Measurements from ENCODE around the gene PCAT6.
"Not testable (repeated sequence)": the region's sequence is repeated elsewhere in the genome, so short reads cannot be mapped to it uniquely, and the experiment has no call there.

The PCAT6 gene

DNA sequence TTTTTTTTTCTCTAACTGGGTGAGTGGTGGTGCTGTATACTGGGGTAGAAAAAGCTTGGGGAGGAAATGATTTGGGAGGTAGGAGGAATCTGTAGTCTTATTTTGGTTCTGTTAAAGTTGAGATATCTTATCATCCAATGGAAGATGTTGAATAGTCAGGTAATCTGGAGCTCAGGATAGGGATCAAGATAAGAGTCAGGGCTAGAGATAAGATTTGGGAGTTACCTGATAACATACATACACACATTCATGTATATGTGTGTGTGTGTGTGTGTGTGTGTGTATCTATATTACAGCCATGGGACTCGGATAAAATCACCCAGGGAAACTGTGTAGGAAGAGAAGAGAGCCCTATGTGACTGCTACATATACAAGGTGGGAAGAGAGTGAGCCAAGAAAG is 8.1 kb downstream of the PCAT6 start:
- Mint-ChIP-seq H3K27ac (no peak overlapping the region), H3K9me3 (ENCODE audit: low read depth) (no peaks in the 10 kb centered on the region), H3K27me3 (no peaks in the 10 kb centered on the region), H3K4me1 (ENCODE audit: low read depth) (no peaks in the 10 kb centered on the region), H3K36me3 (no peaks in the 10 kb centered on the region), H3K4me3 (no peak overlapping the region)

DNA sequence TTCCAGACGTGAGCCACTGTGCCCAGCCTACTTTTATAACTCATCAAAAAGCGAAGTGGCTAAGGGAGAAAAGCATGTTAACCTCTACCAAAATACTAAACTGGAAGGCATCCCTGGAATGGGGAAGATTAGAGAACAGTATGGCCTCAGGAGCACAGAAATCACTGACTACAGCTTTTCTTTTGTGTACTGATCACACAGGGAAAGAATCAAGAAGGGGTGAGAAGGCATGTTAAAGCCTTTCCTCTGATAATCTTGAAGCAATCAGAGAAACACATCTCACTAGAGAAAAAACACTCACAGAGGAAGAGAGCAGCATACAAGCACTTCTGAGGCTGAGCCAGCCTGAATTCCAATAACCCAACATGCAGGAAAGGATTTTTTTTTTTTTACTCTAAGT is 10.7 kb downstream of the PCAT6 start:
- Mint-ChIP-seq H3K36me3 (no peaks in the 10 kb centered on the region), H3K4me1 (ENCODE audit: low read depth) (no peaks in the 10 kb centered on the region), H3K9me3 (ENCODE audit: low read depth) (no peaks in the 10 kb centered on the region), H3K4me3 (no peak overlapping the region), H3K27ac (no peak overlapping the region), H3K27me3 (no peaks in the 10 kb centered on the region)

DNA sequence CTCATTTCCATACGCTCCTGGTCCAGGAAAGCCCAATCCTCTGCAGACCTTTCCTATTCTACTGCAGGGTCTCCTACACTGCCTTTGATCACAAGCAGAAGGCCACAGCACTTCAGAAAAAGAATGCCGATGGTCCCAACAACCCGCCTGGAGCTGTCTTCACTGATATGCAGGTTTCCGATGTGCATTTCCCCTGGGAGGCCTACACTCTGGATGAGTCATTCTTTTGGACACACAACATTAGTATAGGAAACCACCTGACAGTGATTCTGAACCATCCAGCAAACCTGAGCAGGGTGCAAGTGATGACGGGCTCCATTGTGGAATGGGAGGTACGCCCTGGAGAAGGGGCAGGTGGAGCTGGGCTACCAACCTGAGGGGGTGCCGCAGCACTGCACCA is 15.0 kb downstream of the PCAT6 start:
- no peaks in the 10 kb centered on the region for H3K36me3 Mint-ChIP-seq
- H3K4me1 Mint-ChIP-seq (ENCODE audit: low read depth), result no peaks in the 10 kb centered on the region
- H3K27me3 Mint-ChIP-seq, result no peaks in the 10 kb centered on the region
- H3K4me3 Mint-ChIP-seq, result no peak overlapping the region
- no peaks in the 10 kb centered on the region for H3K9me3 Mint-ChIP-seq (ENCODE audit: low read depth)
- no peak overlapping the region for H3K27ac Mint-ChIP-seq

DNA sequence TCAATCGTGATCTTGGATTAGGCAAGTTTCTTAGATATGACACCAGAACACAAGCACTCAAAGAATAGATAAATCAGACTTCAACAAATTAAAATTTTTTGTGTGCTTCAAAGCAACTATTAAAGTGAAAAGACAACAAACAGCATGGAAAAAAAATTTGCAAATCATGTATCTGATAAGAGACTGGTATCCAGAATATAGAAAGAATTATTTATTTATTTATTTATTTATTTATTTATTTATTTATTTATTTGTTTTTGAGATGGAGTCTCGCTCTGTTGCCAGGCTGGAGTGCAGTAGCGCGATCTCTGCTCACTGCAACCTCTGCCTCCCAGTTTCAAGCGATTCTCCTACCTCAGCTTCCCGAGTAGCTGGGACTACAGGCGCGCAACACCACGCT is 18.5 kb downstream of the PCAT6 start:
- H3K4me1 Mint-ChIP-seq (ENCODE audit: low read depth); H3K36me3 Mint-ChIP-seq; H3K4me3 Mint-ChIP-seq; H3K27ac Mint-ChIP-seq; H3K27me3 Mint-ChIP-seq; H3K9me3 Mint-ChIP-seq (ENCODE audit: low read depth): not testable (repeated sequence)

DNA sequence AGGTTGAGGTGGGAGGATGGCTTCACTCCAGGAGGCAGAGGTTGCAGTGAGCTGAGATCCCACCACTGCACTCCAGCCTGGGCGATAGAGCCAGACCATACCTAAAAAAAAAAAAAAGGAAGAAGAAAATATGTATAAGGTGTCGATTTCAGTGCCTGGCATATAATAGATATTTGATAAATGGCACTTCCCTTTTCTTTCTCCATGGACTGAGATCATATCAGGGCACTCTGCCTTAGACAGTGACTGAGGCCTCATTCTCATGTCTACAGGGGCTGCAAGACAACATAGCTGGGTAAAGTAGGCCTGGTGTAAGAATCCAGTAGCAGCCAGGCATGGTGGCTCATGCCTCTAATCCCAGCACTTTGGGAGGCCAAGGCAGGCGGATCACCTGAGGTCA is 21.2 kb downstream of the PCAT6 start:
- no peaks in the 10 kb centered on the region for H3K27me3 Mint-ChIP-seq
- H3K36me3 Mint-ChIP-seq, result no peaks in the 10 kb centered on the region
- peaks cover 22% of the 10 kb centered on the region for H3K4me1 Mint-ChIP-seq (ENCODE audit: low read depth)
- H3K4me3 Mint-ChIP-seq, result no peak overlapping the region
- H3K27ac Mint-ChIP-seq, result no peak overlapping the region
- H3K9me3 Mint-ChIP-seq (ENCODE audit: low read depth), result no peaks in the 10 kb centered on the region

DNA sequence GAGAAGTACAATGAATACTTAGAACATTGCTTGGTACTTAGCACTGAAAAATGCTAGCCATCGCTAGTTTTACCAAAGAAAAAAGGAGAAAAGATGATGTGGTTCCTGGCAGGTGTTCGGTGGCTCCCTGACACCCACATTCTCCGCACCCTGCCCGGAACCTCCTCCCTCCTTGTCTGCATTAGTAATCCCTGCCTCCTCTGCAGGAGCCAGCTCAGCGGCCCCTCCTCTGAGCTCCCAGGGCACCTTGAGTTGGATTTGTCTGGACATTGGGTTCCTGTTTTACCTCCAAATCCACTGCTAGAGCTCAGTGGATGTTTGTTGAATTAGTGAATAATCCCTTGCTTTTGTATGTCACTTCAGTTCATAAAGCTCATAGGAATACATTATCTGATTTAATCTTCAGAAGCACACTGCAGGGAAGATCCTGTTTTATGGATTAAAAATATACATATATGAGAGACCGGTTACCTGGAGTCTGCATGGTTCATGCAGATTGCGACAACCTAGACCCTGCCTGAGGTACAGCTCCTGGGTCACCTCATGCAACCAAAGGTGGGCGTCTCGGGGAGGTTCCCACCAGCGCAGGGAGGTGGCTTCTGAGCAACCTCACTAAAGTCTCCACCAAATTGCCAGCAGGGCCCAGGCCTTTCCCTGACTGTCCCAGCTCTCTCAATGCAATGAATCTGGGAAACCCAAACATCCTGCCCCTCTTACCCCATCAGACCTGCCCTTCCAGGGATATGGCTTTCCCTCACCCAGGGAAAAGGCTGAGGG is 24.2 kb downstream of the PCAT6 start:
- Mint-ChIP-seq H3K9me3 (ENCODE audit: low read depth) (no peaks in the 10 kb centered on the region), H3K4me1 (ENCODE audit: low read depth) (peaks cover 29% of the 10 kb centered on the region), H3K36me3 (no peaks in the 10 kb centered on the region), H3K27ac (no peak overlapping the region), H3K4me3 (no peak overlapping the region), H3K27me3 (no peaks in the 10 kb centered on the region)

DNA sequence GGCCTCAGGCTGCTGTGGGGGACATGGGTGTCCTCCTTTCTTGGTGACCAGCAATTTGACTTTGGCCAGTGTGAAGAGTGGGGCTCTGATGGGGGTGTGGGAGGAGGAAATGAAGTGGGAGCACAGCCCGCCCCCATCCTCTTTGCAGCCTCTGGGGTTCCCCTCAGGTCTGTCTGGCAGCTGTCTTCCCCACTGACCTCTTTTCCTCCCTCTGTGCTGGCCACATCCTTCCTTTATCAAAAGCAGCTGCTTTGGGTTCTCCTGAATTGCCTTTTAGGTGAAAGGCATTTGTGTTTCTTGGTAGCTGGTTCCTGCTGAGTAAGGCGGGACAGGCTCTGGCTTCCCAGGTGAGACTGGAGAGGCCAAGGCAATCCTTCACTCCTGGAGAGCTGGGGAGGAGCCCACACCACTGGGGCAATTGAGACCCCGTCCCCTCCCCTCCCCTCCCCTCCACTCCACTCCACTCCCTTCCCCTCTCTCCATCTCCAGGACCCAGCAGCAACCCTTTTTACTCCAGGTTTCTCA is 24.9 kb downstream of the PCAT6 start:
- Mint-ChIP-seq H3K36me3 (no peaks in the 10 kb centered on the region), H3K9me3 (ENCODE audit: low read depth) (no peaks in the 10 kb centered on the region), H3K4me1 (ENCODE audit: low read depth) (peaks cover 29% of the 10 kb centered on the region), H3K27me3 (no peaks in the 10 kb centered on the region), H3K27ac (no peak overlapping the region), H3K4me3 (no peak overlapping the region)

DNA sequence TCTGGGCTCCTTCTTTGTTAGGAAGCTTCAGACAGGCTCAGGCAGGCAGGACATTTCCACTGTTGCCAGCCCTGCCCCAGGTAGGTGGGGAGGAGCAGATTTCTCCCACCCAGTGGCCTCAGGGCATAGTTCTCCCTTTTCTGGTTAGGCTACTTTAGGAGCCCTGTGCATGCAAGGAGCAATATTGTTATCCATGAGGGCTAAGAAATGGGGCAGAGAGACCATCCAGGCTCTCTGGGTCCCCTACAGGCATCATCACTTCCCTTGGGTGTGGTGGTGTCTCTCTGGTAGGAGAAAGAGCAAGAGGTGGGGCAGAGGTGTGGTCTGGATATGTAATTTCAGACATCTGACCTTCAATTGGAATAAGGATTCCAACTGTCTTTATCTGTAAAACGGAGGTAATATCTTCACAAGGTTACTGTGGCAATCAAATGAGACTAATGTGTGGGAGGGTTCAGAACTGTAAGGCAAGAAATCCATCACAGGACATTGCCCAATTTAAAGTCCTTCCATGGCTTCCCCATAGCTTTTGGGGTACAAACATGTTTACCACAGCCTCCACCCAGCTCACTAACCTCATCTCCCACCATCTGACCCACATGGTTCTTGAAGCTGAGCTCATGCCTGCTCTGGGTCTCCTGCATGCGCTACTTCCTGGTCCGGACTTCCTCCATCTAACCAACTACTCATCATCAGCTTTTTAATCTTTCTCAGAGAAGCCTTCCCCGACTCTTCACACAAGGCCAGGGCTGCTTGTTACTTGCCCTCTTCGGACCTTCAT is 26.1 kb downstream of the PCAT6 start:
- Mint-ChIP-seq H3K9me3 (ENCODE audit: low read depth) (no peaks in the 10 kb centered on the region), H3K4me1 (ENCODE audit: low read depth) (peaks cover 29% of the 10 kb centered on the region), H3K4me3 (no peak overlapping the region), H3K36me3 (no peaks in the 10 kb centered on the region), H3K27me3 (no peaks in the 10 kb centered on the region), H3K27ac (no peak overlapping the region)

DNA sequence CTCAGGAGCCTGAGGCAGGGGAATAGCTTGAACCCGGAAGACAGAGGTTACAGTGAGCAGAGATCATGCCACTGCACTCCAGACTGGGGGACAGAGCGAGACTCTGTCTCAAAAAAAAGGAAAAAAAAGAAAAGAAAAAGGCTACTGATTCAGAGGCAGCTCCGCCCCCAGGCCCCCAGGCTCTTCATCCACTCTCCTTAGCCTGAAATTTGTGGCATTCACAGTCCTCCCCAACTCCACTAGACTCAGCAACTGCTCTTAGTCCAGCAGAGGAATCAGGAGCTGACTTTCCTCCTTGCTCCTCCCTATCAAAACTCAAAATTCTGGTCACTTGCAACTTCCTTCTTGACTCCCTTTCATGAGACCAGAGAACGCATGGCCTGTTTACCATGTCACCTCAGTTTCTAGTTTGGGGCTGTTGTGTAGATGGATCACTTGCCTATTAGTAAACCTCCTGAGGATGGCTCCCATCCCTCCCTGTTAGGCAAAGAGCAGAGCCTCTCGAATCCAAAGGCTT is 27.1 kb downstream of the PCAT6 start:
- H3K36me3 Mint-ChIP-seq, result no peaks in the 10 kb centered on the region
- H3K4me3 Mint-ChIP-seq, result no peak overlapping the region
- no peaks in the 10 kb centered on the region for H3K27me3 Mint-ChIP-seq
- H3K9me3 Mint-ChIP-seq (ENCODE audit: low read depth), result no peaks in the 10 kb centered on the region
- no peak overlapping the region for H3K27ac Mint-ChIP-seq
- H3K4me1 Mint-ChIP-seq (ENCODE audit: low read depth), result peaks cover 29% of the 10 kb centered on the region

DNA sequence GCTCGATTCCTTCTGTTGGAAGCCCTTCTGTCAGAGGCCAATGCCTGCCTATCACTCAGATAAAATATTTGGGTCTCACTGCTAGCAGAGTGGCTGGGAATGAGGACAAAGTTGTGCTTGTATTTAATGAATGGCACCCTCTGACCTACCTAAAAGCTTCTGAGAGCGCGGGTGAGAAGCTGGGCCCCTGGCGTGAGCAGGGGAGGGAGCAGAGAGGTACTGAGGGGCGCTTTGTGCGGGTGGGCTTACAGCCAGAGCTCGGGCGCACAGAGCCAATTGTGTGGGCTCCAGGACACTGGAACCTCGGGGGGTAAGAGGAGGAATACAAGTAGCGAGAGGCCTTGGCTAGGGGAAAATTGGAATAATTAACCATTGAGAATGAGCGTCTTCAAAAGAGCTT is 32.3 kb downstream of the PCAT6 start:
- H3K27me3 Mint-ChIP-seq, result peaks cover 2% of the 10 kb centered on the region
- no peaks in the 10 kb centered on the region for H3K9me3 Mint-ChIP-seq (ENCODE audit: low read depth)
- no peaks in the 10 kb centered on the region for H3K4me1 Mint-ChIP-seq (ENCODE audit: low read depth)
- H3K27ac Mint-ChIP-seq, result no peak overlapping the region
- H3K4me3 Mint-ChIP-seq, result no peak overlapping the region
- H3K36me3 Mint-ChIP-seq, result no peaks in the 10 kb centered on the region

DNA sequence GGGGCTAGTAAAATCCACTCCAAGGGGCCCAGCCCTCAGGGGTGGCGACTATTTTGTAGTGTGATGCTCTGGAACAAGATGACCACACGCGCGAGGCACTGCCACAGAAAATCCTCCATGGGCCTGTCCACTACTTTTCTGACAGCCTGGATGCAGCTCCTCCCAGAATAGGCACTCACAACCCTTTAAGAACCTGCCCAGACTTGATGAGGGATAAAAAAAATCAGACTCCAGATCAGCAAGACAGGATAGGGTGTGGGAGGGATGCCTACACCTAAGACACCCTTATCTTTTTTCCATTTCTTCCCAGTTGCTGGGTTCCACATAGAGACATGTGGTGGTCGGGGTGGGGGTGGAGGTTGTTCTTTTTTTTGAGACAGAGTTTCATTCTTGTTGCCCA is 33.5 kb downstream of the PCAT6 start:
- peaks cover 2% of the 10 kb centered on the region for H3K27me3 Mint-ChIP-seq
- no peak overlapping the region for H3K4me3 Mint-ChIP-seq
- no peaks in the 10 kb centered on the region for H3K36me3 Mint-ChIP-seq
- H3K4me1 Mint-ChIP-seq (ENCODE audit: low read depth), result no peaks in the 10 kb centered on the region
- no peak overlapping the region for H3K27ac Mint-ChIP-seq
- H3K9me3 Mint-ChIP-seq (ENCODE audit: low read depth), result no peaks in the 10 kb centered on the region

DNA sequence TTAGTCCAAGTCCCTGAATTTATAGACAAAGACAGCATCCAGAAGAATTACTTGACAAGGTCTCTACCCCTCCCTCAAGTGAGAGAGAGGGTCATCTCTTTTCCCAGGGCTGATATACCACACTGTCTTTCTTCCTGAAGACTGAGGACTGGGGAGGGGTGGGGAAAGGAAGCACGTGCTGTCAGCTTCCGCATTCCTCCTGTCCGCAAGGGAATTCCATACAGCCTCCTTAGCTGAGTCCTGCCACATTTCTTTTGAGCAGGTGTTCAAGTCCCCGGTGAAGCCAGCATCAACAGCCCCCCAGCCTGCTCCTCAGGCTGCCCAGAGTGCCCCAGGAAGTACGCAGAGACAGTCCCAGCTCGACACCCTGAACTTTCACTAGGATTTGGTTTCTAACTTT is 34.2 kb downstream of the PCAT6 start:
- Mint-ChIP-seq H3K9me3 (ENCODE audit: low read depth) (no peaks in the 10 kb centered on the region), H3K27ac (no peak overlapping the region), H3K4me3 (no peak overlapping the region), H3K36me3 (no peaks in the 10 kb centered on the region), H3K27me3 (peaks cover 2% of the 10 kb centered on the region), H3K4me1 (ENCODE audit: low read depth) (no peaks in the 10 kb centered on the region)

DNA sequence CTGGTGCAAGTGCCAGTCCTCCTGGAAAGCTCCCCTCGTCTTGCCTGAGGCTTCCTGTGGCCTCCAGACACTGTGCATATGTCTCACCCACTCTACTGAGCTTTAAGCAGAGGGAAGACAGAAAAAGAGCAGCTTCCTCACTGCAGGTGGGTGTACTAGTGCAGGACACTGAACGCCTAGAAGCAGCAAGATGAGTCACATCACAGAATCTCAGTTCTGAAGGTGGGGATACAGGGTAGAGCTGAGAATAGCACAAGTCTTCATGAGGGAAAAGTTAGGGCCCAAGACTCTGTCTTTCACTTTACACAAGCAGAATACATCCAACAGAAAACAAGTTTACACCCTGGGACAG is 37.4 kb downstream of the PCAT6 start:
- no peaks in the 10 kb centered on the region for H3K9me3 Mint-ChIP-seq (ENCODE audit: low read depth)
- peaks cover 2% of the 10 kb centered on the region for H3K27me3 Mint-ChIP-seq
- H3K27ac Mint-ChIP-seq, result no peak overlapping the region
- H3K4me3 Mint-ChIP-seq, result no peak overlapping the region
- no peaks in the 10 kb centered on the region for H3K4me1 Mint-ChIP-seq (ENCODE audit: low read depth)
- no peaks in the 10 kb centered on the region for H3K36me3 Mint-ChIP-seq

DNA sequence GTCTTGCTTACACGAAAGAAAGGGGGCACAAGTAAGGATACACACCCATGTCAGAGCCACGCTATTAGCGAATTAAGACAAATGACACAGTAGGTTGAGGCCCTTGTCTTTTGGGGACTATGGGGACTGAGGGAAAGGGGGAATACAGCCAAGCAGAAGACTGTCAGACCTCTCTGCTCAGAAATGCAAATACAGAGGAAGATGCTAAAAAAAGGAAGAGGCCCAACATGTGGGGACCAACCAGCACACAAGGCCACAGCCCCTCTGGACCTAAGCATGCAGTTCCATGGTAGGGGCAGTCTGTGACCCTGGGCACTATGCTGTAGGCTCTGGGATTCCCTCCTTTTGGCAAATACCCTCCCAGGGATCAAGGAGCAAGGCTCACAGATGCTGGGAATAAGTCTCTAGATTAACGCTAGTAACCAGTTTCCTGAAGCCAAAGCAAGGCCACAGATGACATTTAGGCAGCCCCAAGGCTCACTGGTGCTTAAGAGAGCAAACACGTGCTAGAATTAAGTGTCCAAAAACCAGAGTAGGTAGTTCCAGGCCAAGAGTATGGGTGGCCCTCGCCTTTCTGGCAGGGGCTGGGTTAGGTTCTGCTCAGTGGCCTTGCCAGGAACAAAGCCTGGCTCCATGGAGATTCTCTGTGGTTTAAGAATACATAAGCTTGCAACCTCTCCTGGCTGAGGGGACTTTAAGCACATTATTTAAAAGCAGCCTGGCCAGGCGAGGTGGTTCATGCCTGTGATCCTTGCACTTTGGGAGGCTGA is 40.0 kb downstream of the PCAT6 start:
- no peaks in the 10 kb centered on the region for H3K9me3 Mint-ChIP-seq (ENCODE audit: low read depth)
- no peaks in the 10 kb centered on the region for H3K4me1 Mint-ChIP-seq (ENCODE audit: low read depth)
- peaks cover 2% of the 10 kb centered on the region for H3K27me3 Mint-ChIP-seq
- no peak overlapping the region for H3K4me3 Mint-ChIP-seq
- no peaks in the 10 kb centered on the region for H3K36me3 Mint-ChIP-seq
- no peak overlapping the region for H3K27ac Mint-ChIP-seq

Data from activated naive CD8-positive, alpha-beta T cell (primary cell).